Keratinocyte (primary cell): ENCODE results near the gene DCDC1. TPM values are rescaled to one million over a fixed set of nuclear protein-coding genes. Genes with fewer than 3 reads are reported as not detected.

Experiments
- DNase-seq: peaks from one replicate; pipeline ENCODE4 v3.0.0-alpha.2; 2011; ENCODE audit warnings: low read depth, missing footprints, low spot score
- FAIRE-seq: peaks from 2 replicates; lab custom pipeline; 2011; peaks lifted over from hg19 to GRCh38; lab: Jason Lieb, UNC
- H2AFZ ChIP-seq: 2 replicates; pipeline ENCODE4 v1.6.0; 2012; ENCODE audit warnings: low read length, control low read depth, inconsistent platforms; ENCODE audit not compliant: control insufficient read depth
- H3K27ac ChIP-seq: 2 replicates; pipeline ENCODE4 v1.5.1; 2011; ENCODE audit warnings: low read length; ENCODE audit not compliant: control insufficient read depth, insufficient read depth
- H3K27me3 ChIP-seq: 3 replicates; pipeline ENCODE4 v1.6.0; 2011; ENCODE audit warnings: low read length; ENCODE audit not compliant: control insufficient read depth, insufficient read depth; ENCODE audit errors: extremely low read depth
- H3K36me3 ChIP-seq, 2 experiments: 2 replicates in 1 of 2; 3 replicates in 1 of 2; pipeline ENCODE4 v1.5.1; 2011; ENCODE audit warnings: low read length in 2 of 2, mild to moderate bottlenecking in 1 of 2; ENCODE audit not compliant: control insufficient read depth in 2 of 2, insufficient read depth in 2 of 2; ENCODE audit errors: extremely low read depth in 1 of 2
- H3K4me1 ChIP-seq: 3 replicates; pipeline ENCODE4 v1.5.1; 2011; ENCODE audit warnings: low read length; ENCODE audit not compliant: control insufficient read depth, insufficient read depth; ENCODE audit errors: extremely low read depth
- H3K4me2 ChIP-seq: 3 replicates; pipeline ENCODE4 v1.6.0; 2011; ENCODE audit warnings: low read depth, low read length; ENCODE audit not compliant: control insufficient read depth, insufficient read depth; ENCODE audit errors: extremely low read depth
- H3K4me3 ChIP-seq, 3 experiments: fragments of 200-600 bp in 1 of 3; sonication (generic) in 1 of 3; 2 replicates in 2 of 3; 3 replicates in 1 of 3; pipeline ENCODE4 v1.5.1; 2011 to 2016; ENCODE audit warnings: low read length in 3 of 3, mild to moderate bottlenecking in 3 of 3, control low read depth in 2 of 3, inconsistent platforms in 1 of 3, low read depth in 1 of 3, mixed read lengths in 1 of 3, mixed run types in 1 of 3, moderate library complexity in 1 of 3; ENCODE audit not compliant: control insufficient read depth in 2 of 3, insufficient read depth in 2 of 3; ENCODE audit errors: extremely low read depth in 1 of 3
- H3K79me2 ChIP-seq: 2 replicates; pipeline ENCODE4 v1.6.0; 2012; ENCODE audit warnings: low read length; ENCODE audit not compliant: control insufficient read depth, insufficient read depth
- H3K9ac ChIP-seq: 3 replicates; pipeline ENCODE4 v1.6.0; 2011; ENCODE audit warnings: low read length; ENCODE audit not compliant: control insufficient read depth, insufficient read depth; ENCODE audit errors: extremely low read depth
- H3K9me1 ChIP-seq: 3 replicates; pipeline ENCODE4 v1.6.0; 2011; ENCODE audit warnings: low read length; ENCODE audit not compliant: control insufficient read depth, insufficient read depth; ENCODE audit errors: extremely low read depth
- H3K9me3 ChIP-seq: 2 replicates; pipeline ENCODE4 v1.5.1; 2012; ENCODE audit warnings: low read depth, low read length; ENCODE audit not compliant: control insufficient read depth
- H4K20me1 ChIP-seq: 3 replicates; pipeline ENCODE4 v1.6.0; 2011; ENCODE audit warnings: low read length; ENCODE audit not compliant: control insufficient read depth, insufficient read depth; ENCODE audit errors: extremely low read depth
- EZH2 ChIP-seq: IDR thresholded peaks from one replicate; pipeline ENCODE4 v1.6.1; 2012; ENCODE audit warnings: inconsistent platforms, mild to moderate bottlenecking, low read length, moderate library complexity
- dilution Hi-C: fragments of 300-500 bp; cut with MboI; formaldehyde crosslinking; loops from one replicate; pipeline ENCODE4 v1.7.0; 2020; ENCODE audit warnings: low sequenced_read_pairs; ENCODE audit not compliant: extremely low pct_ligation_motif_present
- polyA plus RNA-seq, 5 experiments: library from polyadenylated mRNA; depleted of rRNA in 3 of 5; stranded (reverse) in 3 of 5; stranded (forward) in 1 of 5; unstranded in 1 of 5; fragments of >200 nt; gene quantifications; 1 replicate in 1 of 5; 2 replicates in 3 of 5; 3 replicates in 1 of 5; pipeline versions ENCODE4 v1.2.1 to v1.2.3, GENCODE V29; 2011 to 2012; ENCODE audit warnings: missing spikeins in 2 of 5, low read depth in 1 of 5, low replicate concordance in 1 of 5
- TF ChIP-seq, protein P1 (sequence below), 3 experiments: IDR thresholded peaks in 1 of 3; conservative IDR thresholded peaks in 1 of 3; optimal IDR thresholded peaks in 1 of 3; 2 replicates in 2 of 3; 3 replicates in 1 of 3; pipeline versions ENCODE3 to v1.5.1; 2011; ENCODE audit warnings: low read length in 3 of 3, mild to moderate bottlenecking in 3 of 3, moderate library complexity in 2 of 3, control low read depth in 1 of 3, inconsistent platforms in 1 of 3; ENCODE audit not compliant: insufficient read depth in 2 of 3; ENCODE audit errors: extremely low read depth in 1 of 3

DCDC1 gene
- polyA plus RNA-seq, 1 donor (not counting 4 experiments of a cell fraction or from before 2014, with no cell fraction given), result 0.08 TPM

GRCh38 chr11:30861531-30861930, 508.0 kb downstream of the DCDC1 start:
- Histone ChIP-seq H3K27me3 (no peaks in the 10 kb centered on the region), H3K27ac (no peak overlapping the region), H3K36me3 (no peaks in the 10 kb centered on the region), H3K4me2 (no peak overlapping the region), H3K9ac (no peak overlapping the region), H2AFZ (no peak overlapping the region), H3K9me1 (no peaks in the 10 kb centered on the region), H3K4me3 (no peak overlapping the region), H4K20me1 (no peaks in the 10 kb centered on the region), H3K4me1 (no peaks in the 10 kb centered on the region), H3K9me3 (no peaks in the 10 kb centered on the region), H3K79me2 (no peaks in the 10 kb centered on the region)
- DNase-seq, result no peak
- no peak for TF ChIP-seq EZH2
- TF ChIP-seq, protein P1, sequence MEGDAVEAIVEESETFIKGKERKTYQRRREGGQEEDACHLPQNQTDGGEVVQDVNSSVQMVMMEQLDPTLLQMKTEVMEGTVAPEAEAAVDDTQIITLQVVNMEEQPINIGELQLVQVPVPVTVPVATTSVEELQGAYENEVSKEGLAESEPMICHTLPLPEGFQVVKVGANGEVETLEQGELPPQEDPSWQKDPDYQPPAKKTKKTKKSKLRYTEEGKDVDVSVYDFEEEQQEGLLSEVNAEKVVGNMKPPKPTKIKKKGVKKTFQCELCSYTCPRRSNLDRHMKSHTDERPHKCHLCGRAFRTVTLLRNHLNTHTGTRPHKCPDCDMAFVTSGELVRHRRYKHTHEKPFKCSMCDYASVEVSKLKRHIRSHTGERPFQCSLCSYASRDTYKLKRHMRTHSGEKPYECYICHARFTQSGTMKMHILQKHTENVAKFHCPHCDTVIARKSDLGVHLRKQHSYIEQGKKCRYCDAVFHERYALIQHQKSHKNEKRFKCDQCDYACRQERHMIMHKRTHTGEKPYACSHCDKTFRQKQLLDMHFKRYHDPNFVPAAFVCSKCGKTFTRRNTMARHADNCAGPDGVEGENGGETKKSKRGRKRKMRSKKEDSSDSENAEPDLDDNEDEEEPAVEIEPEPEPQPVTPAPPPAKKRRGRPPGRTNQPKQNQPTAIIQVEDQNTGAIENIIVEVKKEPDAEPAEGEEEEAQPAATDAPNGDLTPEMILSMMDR (optimal IDR thresholded peaks at IDR 0.05 in 1 of 3, IDR thresholded peaks at IDR 0.05 in 1 of 3, conservative IDR thresholded peaks at IDR 0.05 in 1 of 3; ENCODE audit: extremely low read depth in 1 of 3, insufficient read depth in 2 of 3, low read length in 3 of 3), result no peak
- FAIRE-seq, result no peak
- dilution Hi-C loops, result no loop called here

GRCh38 chr11:30861064-30861463, 508.5 kb downstream of the DCDC1 start:
- no peaks in the 10 kb centered on the region for H3K9me1 ChIP-seq
- dilution Hi-C loops, result no loop called here
- H3K4me2 ChIP-seq, result no peak overlapping the region
- H4K20me1 ChIP-seq, result no peaks in the 10 kb centered on the region
- no peak overlapping the region for H2AFZ ChIP-seq
- H3K27me3 ChIP-seq, result no peaks in the 10 kb centered on the region
- no peak overlapping the region for H3K9ac ChIP-seq
- no peak overlapping the region for H3K27ac ChIP-seq
- FAIRE-seq (no peak), DNase-seq (no peak)
- H3K79me2 ChIP-seq, result no peaks in the 10 kb centered on the region
- no peaks in the 10 kb centered on the region for H3K9me3 ChIP-seq
- H3K36me3 ChIP-seq, result no peaks in the 10 kb centered on the region
- no peak for TF ChIP-seq EZH2
- TF ChIP-seq, protein P1 (optimal IDR thresholded peaks at IDR 0.05 in 1 of 3, IDR thresholded peaks at IDR 0.05 in 1 of 3, conservative IDR thresholded peaks at IDR 0.05 in 1 of 3; ENCODE audit: extremely low read depth in 1 of 3, insufficient read depth in 2 of 3, low read length in 3 of 3), result no peak
- no peaks in the 10 kb centered on the region for H3K4me1 ChIP-seq
- H3K4me3 ChIP-seq, result no peak overlapping the region
